ENCODE data around the gene GNG14.

The GNG14 gene

GRCh38 chr19:12647047-12647446, 40.8 kb upstream of the GNG14 start:
- H3K27ac ChIP-seq (ENCODE audit: low read depth, low read length, poor library complexity, severe bottlenecking) = no peak overlapping the region
- H3K36me3 ChIP-seq (ENCODE audit: insufficient read depth, low read length) = peaks cover 35% of the 10 kb centered on the region
- H4K20me1 ChIP-seq (ENCODE audit: insufficient read depth, low read length) = no peaks in the 10 kb centered on the region
- H2AFZ ChIP-seq (ENCODE audit: low read length) = no peak overlapping the region
- no peak for TF ChIP-seq CTCF (IDR thresholded peaks at IDR 0.05; ENCODE audit: low read length)
- H3K4me1 ChIP-seq (ENCODE audit: insufficient read depth, low read length, severe bottlenecking) = no peaks in the 10 kb centered on the region
- no peak overlapping the region for H3K9ac ChIP-seq (ENCODE audit: low read length)
- no peaks in the 10 kb centered on the region for H3K9me2 ChIP-seq (ENCODE audit: low read depth, low read length)
- no peaks in the 10 kb centered on the region for H3K79me2 ChIP-seq (ENCODE audit: insufficient read depth, low read length)
- H3F3A ChIP-seq (ENCODE audit: insufficient read depth, low read length) = no peaks in the 10 kb centered on the region
- no peak overlapping the region for H3K4me3 ChIP-seq (ENCODE audit: low read depth, low read length, poor library complexity, severe bottlenecking)
- no peaks in the 10 kb centered on the region for H3K27me3 ChIP-seq (ENCODE audit: insufficient read depth, low read length)
- H3K9me3 ChIP-seq (ENCODE audit: low read length) = no peaks in the 10 kb centered on the region
- no peak overlapping the region for H3K4me2 ChIP-seq (ENCODE audit: low read length)

GRCh38 chr19:12647490-12648071, 40.2 kb upstream of the GNG14 start:
- Histone ChIP-seq H3K4me2 (ENCODE audit: low read length) (no peak overlapping the region), H3K27ac (ENCODE audit: low read depth, low read length, poor library complexity, severe bottlenecking) (no peak overlapping the region)

GRCh38 chr19:12648088-12648487, 39.7 kb upstream of the GNG14 start:
- TF ChIP-seq CTCF (IDR thresholded peaks at IDR 0.05; ENCODE audit: low read length) (no peak), EZH2 (IDR thresholded peaks at IDR 0.05; ENCODE audit: borderline replicate concordance, low read length) (no peak)
- Histone ChIP-seq H2AFZ (ENCODE audit: low read length) (no peak overlapping the region), H3K27me3 (ENCODE audit: insufficient read depth, low read length) (no peaks in the 10 kb centered on the region), H3K9me2 (ENCODE audit: low read depth, low read length) (no peaks in the 10 kb centered on the region), H3K4me2 (ENCODE audit: low read length) (no peak overlapping the region), H3K36me3 (ENCODE audit: insufficient read depth, low read length) (peaks cover 38% of the 10 kb centered on the region), H3K9ac (ENCODE audit: low read length) (no peak overlapping the region), H4K20me1 (ENCODE audit: insufficient read depth, low read length) (no peaks in the 10 kb centered on the region), H3K4me1 (ENCODE audit: insufficient read depth, low read length, severe bottlenecking) (no peaks in the 10 kb centered on the region), H3F3A (ENCODE audit: insufficient read depth, low read length) (no peaks in the 10 kb centered on the region), H3K4me3 (ENCODE audit: low read depth, low read length, poor library complexity, severe bottlenecking) (no peak overlapping the region), H3K27ac (ENCODE audit: low read depth, low read length, poor library complexity, severe bottlenecking) (no peak overlapping the region), H3K9me3 (ENCODE audit: low read length) (no peaks in the 10 kb centered on the region), H3K79me2 (ENCODE audit: insufficient read depth, low read length) (no peaks in the 10 kb centered on the region)

More at GRCh38 chr19:12647490-12648071, 40.2 kb upstream of the GNG14 start:
- Histone ChIP-seq H3F3A (ENCODE audit: insufficient read depth, low read length) (no peaks in the 10 kb centered on the region), H4K20me1 (ENCODE audit: insufficient read depth, low read length) (no peaks in the 10 kb centered on the region), H3K27me3 (ENCODE audit: insufficient read depth, low read length) (no peaks in the 10 kb centered on the region), H3K9me2 (ENCODE audit: low read depth, low read length) (no peaks in the 10 kb centered on the region), H3K4me1 (ENCODE audit: insufficient read depth, low read length, severe bottlenecking) (no peaks in the 10 kb centered on the region), H3K9me3 (ENCODE audit: low read length) (no peaks in the 10 kb centered on the region), H3K36me3 (ENCODE audit: insufficient read depth, low read length) (peaks cover 38% of the 10 kb centered on the region), H3K4me3 (ENCODE audit: low read depth, low read length, poor library complexity, severe bottlenecking) (no peak overlapping the region), H2AFZ (ENCODE audit: low read length) (no peak overlapping the region), H3K9ac (ENCODE audit: low read length) (no peak overlapping the region), H3K79me2 (ENCODE audit: insufficient read depth, low read length) (no peaks in the 10 kb centered on the region)
- no peak for TF ChIP-seq CTCF (IDR thresholded peaks at IDR 0.05; ENCODE audit: low read length)
- no peak for TF ChIP-seq EZH2 (IDR thresholded peaks at IDR 0.05; ENCODE audit: borderline replicate concordance, low read length)

Data from OCI-LY1 (cell line).